CD4-positive, alpha-beta T cell (primary cell): ENCODE results near the gene ASTN1. TPM values are rescaled to one million over a fixed set of nuclear protein-coding genes. Genes with fewer than 3 reads are reported as not detected.
"Not testable (repeated sequence)": the region's sequence is repeated elsewhere in the genome, so short reads cannot be mapped to it uniquely, and the experiment has no call there.

ENCODE experiments used
- ATAC-seq: fragments of 200-7000 bp; cut with Tn5 transposase; one replicate; pipeline ENCODE4 v1.10.0; 2022; ENCODE audit warnings: mild to moderate bottlenecking; ENCODE audit not compliant: poor library complexity
- CTCF ChIA-PET: fragments of 350-600 bp; sonication (Branson Sonifier 250); formaldehyde crosslinking; loops from one replicate; lab custom pipeline; 2021; ENCODE audit warnings: antibody characterized with exemption, inconsistent platforms; lab: Charles Lee
- POLR2A ChIA-PET: fragments of 350-600 bp; sonication (Branson Sonifier 250); formaldehyde crosslinking; loops from one replicate; lab custom pipeline; 2021; ENCODE audit warnings: antibody characterized with exemption, inconsistent platforms; lab: Charles Lee
- DNase-seq, 14 experiments: peaks; one replicate each; pipeline ENCODE4 v3.0.0-alpha.2; 2013 to 2020; ENCODE audit warnings: mixed read lengths in 2 of 14
- H3K27ac ChIP-seq, 2 donors: one replicate each; pipeline versions ENCODE4 v1.5.1 to v1.7.0; 2013; ENCODE audit warnings: low read length in 2 of 2, low read depth in 1 of 2, mild to moderate bottlenecking in 1 of 2
- H3K27me3 ChIP-seq, 2 experiments: 1 replicate in 1 of 2; 2 replicates in 1 of 2; pipeline versions ENCODE4 v1.6.1 to v1.7.0; 2013; ENCODE audit warnings: low read length in 2 of 2, control low read depth in 1 of 2, mild to moderate bottlenecking in 1 of 2, moderate library complexity in 1 of 2; ENCODE audit not compliant: insufficient read depth in 2 of 2, control insufficient read depth in 1 of 2
- H3K36me3 ChIP-seq: one replicate; pipeline ENCODE4 v1.6.1; 2013; ENCODE audit warnings: low read length, control low read depth; ENCODE audit not compliant: insufficient read depth
- H3K4me1 ChIP-seq: one replicate; pipeline ENCODE4 v1.6.1; 2013; ENCODE audit warnings: low read length, control low read depth; ENCODE audit not compliant: insufficient read depth
- H3K4me3 ChIP-seq: one replicate; pipeline ENCODE4 v1.5.1; 2013; ENCODE audit warnings: mild to moderate bottlenecking, low read length, moderate library complexity
- H3K9me3 ChIP-seq, 2 experiments: 1 replicate in 1 of 2; 2 replicates in 1 of 2; pipeline versions ENCODE4 v1.6.1 to v1.7.0; 2013; ENCODE audit warnings: low read length in 2 of 2, mild to moderate bottlenecking in 2 of 2, control low read depth in 1 of 2, moderate library complexity in 1 of 2; ENCODE audit not compliant: control insufficient read depth in 1 of 2, insufficient read depth in 1 of 2
- H3K27ac Mint-ChIP-seq: one replicate; pipeline ENCODE4 v1.8.0; 2020; ENCODE audit warnings: mixed read lengths
- H3K27me3 Mint-ChIP-seq: one replicate; pipeline ENCODE4 v1.8.0; 2021; ENCODE audit warnings: mixed read lengths
- H3K36me3 Mint-ChIP-seq: one replicate; pipeline ENCODE4 v1.8.0; 2021; ENCODE audit warnings: low read depth, mixed read lengths
- H3K4me1 Mint-ChIP-seq: one replicate; pipeline ENCODE4 v1.8.0; 2021; ENCODE audit warnings: low read depth, mixed read lengths
- H3K4me3 Mint-ChIP-seq: one replicate; pipeline ENCODE4 v1.8.0; 2020; ENCODE audit warnings: mild to moderate bottlenecking, mixed read lengths
- H3K9me3 Mint-ChIP-seq: one replicate; pipeline ENCODE4 v1.8.0; 2020; ENCODE audit warnings: mixed read lengths
- intact Hi-C, 2 experiments: fragments of 100-400 bp; cut with DNase I in 1 of 2; cut with micrococcal nuclease in 1 of 2; formaldehyde crosslinking; loops; one replicate each; pipeline versions ENCODE4 v1.15.1 to v1.9.0; 2023 to 2025; cut with DNase I, micrococcal nuclease
- total RNA-seq, 174 experiments: library from RNA in 2 of 174; stranded (reverse) in 2 of 174; gene quantifications; one replicate each; pipeline ENCODE4 v1.2.3 and lab custom pipeline; 2021 to 2026
- TF ChIP-seq, protein P1 (sequence below): fragments of 200-600 bp; IDR thresholded peaks from one replicate; pipeline ENCODE4 v1.8.0; 2022; ENCODE audit warnings: antibody characterized with exemption, mild to moderate bottlenecking

ASTN1 gene
- total RNA-seq, 2 experiments from 2014 or later = not detected

DNA sequence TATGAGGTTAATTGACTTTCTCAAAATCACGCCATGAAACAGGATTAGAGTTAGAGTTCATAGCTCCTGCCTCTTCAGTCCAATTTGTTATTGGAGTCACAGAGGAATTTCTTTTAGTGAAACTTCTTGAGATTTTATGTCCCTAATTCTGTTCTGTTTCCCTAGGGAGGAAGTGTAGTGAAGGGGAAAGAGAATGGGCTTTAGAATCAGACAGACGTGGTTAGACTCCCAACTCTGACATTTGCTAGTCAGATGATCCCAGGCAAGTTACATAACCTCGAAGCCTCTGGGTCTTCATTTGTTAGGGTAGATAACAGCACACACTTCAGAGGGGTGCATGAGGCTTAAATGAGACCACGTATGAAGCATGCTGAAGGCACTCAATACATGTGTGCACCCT is 83.9 kb downstream of the ASTN1 start:
- Mint-ChIP-seq H3K4me1 (no peaks in the 10 kb centered on the region), H3K9me3 (peaks cover 2% of the 10 kb centered on the region), H3K27me3 (no peaks in the 10 kb centered on the region), H3K27ac (no peak overlapping the region), H3K36me3 (no peaks in the 10 kb centered on the region), H3K4me3 (no peak overlapping the region)
- intact Hi-C loops = no loop called here
- no peak overlapping the region for H3K27ac ChIP-seq
- H3K36me3 ChIP-seq = no peaks in the 10 kb centered on the region
- no peak for DNase-seq
- peaks cover 0 to 6% of the 10 kb centered on the region in 2 experiments for H3K9me3 ChIP-seq
- H3K4me1 ChIP-seq = no peaks in the 10 kb centered on the region
- TF ChIP-seq, protein P1, sequence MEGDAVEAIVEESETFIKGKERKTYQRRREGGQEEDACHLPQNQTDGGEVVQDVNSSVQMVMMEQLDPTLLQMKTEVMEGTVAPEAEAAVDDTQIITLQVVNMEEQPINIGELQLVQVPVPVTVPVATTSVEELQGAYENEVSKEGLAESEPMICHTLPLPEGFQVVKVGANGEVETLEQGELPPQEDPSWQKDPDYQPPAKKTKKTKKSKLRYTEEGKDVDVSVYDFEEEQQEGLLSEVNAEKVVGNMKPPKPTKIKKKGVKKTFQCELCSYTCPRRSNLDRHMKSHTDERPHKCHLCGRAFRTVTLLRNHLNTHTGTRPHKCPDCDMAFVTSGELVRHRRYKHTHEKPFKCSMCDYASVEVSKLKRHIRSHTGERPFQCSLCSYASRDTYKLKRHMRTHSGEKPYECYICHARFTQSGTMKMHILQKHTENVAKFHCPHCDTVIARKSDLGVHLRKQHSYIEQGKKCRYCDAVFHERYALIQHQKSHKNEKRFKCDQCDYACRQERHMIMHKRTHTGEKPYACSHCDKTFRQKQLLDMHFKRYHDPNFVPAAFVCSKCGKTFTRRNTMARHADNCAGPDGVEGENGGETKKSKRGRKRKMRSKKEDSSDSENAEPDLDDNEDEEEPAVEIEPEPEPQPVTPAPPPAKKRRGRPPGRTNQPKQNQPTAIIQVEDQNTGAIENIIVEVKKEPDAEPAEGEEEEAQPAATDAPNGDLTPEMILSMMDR = no peak
- ChIA-PET CTCF (no interaction called here), POLR2A (no interaction called here)
- no peak for ATAC-seq
- no peak overlapping the region for H3K4me3 ChIP-seq
- H3K27me3 ChIP-seq = no peaks in the 10 kb centered on the region

DNA sequence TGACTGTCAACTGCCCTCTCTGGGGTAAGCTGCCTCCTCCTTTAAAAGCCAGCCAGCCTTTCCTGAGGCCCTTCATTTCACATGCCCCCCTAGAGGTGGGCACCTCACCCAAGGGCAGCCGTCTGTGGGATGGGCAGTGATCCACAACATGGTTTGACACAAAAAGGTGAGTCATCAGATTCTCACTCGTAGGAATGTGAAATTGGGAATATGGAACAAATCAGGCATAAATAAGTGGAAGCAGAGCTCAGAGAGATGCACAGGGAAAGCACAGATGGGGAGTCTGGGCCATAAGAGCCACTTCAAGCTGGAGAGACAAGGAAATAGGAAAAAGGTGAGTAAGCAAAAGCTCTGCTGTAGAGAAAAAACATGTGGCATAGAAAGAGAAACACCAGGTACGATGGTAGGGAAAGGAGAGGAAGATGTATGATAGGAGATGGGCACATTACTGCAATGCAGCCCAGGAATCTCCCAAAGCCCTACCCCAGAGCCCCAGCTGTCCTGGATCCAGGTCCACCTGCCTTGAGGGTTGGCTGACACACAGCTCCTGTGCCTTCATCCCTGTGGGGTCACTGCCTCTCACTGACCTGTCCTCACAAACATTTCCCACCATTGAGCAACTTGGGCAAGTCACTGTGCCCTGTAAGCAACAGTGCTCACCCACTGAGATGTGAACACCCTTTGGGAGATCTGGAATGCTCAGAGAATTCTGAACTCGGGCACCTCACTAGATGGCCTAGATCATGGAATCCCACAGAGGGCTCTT is 86.6 kb downstream of the ASTN1 start:
- H3K4me1 ChIP-seq = no peaks in the 10 kb centered on the region
- H3K27me3 ChIP-seq = no peaks in the 10 kb centered on the region
- intact Hi-C loops = no loop called here
- Mint-ChIP-seq H3K4me3 (no peak overlapping the region), H3K4me1 (no peaks in the 10 kb centered on the region), H3K36me3 (no peaks in the 10 kb centered on the region), H3K9me3 (peaks cover 5% of the 10 kb centered on the region), H3K27ac (no peak overlapping the region), H3K27me3 (no peaks in the 10 kb centered on the region)
- POLR2A ChIA-PET = no interaction called here
- no peak overlapping the region for H3K27ac ChIP-seq
- no peak overlapping the region for H3K4me3 ChIP-seq
- no peak for ATAC-seq
- CTCF ChIA-PET = no interaction called here
- H3K9me3 ChIP-seq = peaks cover 0 to 6% of the 10 kb centered on the region in 2 experiments
- no peaks in the 10 kb centered on the region for H3K36me3 ChIP-seq
- no peak for DNase-seq
- TF ChIP-seq, protein P1 = no peak

DNA sequence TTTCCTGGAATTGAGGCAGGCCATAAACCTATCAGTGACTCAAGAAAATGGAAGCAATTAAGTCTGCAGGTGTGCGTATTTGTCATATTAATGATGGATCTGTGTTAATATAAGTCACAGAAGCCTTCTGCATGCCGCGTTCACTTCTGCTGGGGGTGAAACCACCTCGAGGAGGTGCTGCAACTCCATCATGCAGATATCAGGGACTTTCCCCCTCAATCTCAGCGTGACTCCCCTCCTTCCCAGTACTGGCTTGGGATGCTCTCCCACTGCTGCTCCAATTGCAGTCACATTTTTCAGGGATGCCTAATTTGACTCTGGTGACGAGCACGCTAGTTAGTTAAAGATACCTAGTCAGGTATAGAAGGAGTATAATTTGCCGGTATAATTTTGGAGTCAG is 87.5 kb downstream of the ASTN1 start:
- H3K27me3 Mint-ChIP-seq = no peaks in the 10 kb centered on the region
- Histone ChIP-seq H3K27me3 (no peaks in the 10 kb centered on the region), H3K36me3 (no peaks in the 10 kb centered on the region), H3K9me3 (peaks cover 0 to 6% of the 10 kb centered on the region in 2 experiments), H3K4me1 (no peaks in the 10 kb centered on the region), H3K27ac (no peak overlapping the region), H3K4me3 (no peak overlapping the region)
- no peaks in the 10 kb centered on the region for H3K4me1 Mint-ChIP-seq
- CTCF ChIA-PET = no interaction called here
- ATAC-seq = no peak
- TF ChIP-seq, protein P1 = no peak
- H3K9me3 Mint-ChIP-seq = peaks cover 5% of the 10 kb centered on the region
- no peak overlapping the region for H3K27ac Mint-ChIP-seq
- H3K4me3 Mint-ChIP-seq = no peak overlapping the region
- POLR2A ChIA-PET = no interaction called here
- intact Hi-C loops = no loop called here
- no peaks in the 10 kb centered on the region for H3K36me3 Mint-ChIP-seq
- DNase-seq = no peak

DNA sequence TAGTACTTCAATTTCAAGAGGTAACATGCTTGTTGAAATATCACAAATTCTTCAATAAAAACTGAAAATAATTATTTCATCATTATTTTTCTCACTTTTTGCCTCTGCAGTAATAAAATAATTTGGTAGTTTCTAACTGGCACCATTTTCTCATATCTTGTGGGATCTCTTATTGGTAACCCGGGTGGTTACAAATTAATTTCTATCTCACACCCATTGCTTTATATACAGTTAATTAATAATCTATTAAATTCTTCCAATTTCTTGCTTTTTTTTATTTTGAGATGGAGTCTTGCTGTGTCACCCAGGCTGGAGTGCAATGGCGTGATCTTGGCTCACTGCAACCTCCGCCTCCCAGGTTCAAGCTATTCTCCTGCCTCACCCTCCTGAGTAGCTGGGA is 89.7 kb downstream of the ASTN1 start:
- ATAC-seq, H3K4me3 Mint-ChIP-seq, POLR2A ChIA-PET, H3K27ac Mint-ChIP-seq, H3K36me3 ChIP-seq, H3K4me3 ChIP-seq, H3K4me1 Mint-ChIP-seq, H3K9me3 ChIP-seq, H3K4me1 ChIP-seq, H3K27me3 ChIP-seq, H3K27ac ChIP-seq, intact Hi-C loops, H3K36me3 Mint-ChIP-seq, H3K9me3 Mint-ChIP-seq, H3K27me3 Mint-ChIP-seq, CTCF ChIA-PET, DNase-seq: not testable (repeated sequence)
